ENCODE results near the gene ARL6IP4.
"Not testable (repeated sequence)": the region's sequence is repeated elsewhere in the genome, so short reads cannot be mapped to it uniquely, and the experiment has no call there.

ARL6IP4 gene

GRCh38 chr12:123013185-123014095 is 33.0 kb downstream of the ARL6IP4 start:
- DNase-seq = no peak

DNA sequence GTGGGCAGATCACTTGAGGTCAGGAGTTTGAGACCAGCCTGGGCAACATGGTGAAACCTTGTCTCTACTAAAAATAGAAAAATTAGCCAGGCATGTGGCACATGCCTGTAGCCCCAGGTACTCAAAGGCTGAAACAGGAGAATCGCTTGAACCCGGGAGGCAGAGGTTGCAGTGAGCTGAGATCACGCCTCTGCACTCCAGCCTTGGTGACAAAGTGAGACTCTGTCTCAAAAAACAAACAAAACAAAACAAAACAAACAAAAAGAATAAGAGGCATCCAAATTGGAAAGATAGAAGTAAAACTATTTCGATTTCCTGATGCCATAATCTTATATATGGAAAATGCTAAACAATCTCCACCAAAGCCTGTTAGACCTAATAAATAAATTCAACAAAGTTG is 34.0 kb downstream of the ARL6IP4 start:
- not testable (repeated sequence) for DNase-seq

GRCh38 chr12:123017753-123018152 is 37.3 kb downstream of the ARL6IP4 start:
- no peak for DNase-seq

- DNase-seq = no peak
Measured at GRCh38 chr12:123019841-123020138, 39.3 kb downstream of the ARL6IP4 start.

DNA sequence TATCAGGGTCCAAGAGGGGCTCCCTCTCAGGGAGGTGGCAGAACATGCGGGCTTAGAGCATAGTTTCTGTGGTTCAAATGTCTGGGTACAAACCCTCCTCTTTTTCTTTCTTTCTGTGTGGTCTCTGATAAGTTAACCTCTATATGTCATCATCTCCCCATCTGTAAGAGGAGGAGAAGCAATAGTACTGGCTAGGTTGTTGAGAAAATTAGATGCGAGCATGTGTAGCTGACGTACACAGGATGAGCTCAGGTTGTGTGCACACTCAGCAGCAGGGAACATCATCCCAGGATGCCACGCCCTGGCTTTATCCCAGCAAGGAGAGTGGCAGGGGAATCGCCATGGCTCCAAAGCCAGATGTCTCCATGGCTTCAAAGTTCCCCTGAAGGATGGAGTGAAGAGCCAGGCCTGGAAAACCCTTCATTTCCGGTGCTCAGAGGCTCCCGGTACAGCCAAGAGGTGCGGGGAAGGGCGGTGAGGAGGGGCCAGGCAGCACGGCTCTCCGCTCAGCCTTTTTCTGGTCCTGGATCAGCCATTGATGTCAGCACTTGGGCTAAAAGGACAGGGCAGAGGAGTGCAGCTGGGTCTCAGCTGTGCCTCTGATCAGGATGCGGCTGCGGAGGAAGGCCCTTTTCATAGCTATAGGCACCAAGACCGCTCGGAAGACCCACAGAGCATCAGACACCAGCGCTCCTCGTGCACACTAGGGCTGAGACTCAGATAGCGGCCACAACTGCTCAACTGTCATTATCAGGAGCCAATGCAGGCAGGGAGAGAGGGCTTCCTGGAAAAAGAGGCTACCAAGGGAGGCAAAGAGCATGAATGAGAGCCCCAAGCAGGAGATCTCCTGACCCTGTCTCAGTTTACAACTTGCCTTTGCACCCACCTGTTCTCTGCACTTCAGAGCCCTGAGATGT is 41.5 kb downstream of the ARL6IP4 start:
- DNase-seq = no peak

- DNase-seq = no peak
Measured at GRCh38 chr12:123022846-123023245, 42.4 kb downstream of the ARL6IP4 start.

DNA sequence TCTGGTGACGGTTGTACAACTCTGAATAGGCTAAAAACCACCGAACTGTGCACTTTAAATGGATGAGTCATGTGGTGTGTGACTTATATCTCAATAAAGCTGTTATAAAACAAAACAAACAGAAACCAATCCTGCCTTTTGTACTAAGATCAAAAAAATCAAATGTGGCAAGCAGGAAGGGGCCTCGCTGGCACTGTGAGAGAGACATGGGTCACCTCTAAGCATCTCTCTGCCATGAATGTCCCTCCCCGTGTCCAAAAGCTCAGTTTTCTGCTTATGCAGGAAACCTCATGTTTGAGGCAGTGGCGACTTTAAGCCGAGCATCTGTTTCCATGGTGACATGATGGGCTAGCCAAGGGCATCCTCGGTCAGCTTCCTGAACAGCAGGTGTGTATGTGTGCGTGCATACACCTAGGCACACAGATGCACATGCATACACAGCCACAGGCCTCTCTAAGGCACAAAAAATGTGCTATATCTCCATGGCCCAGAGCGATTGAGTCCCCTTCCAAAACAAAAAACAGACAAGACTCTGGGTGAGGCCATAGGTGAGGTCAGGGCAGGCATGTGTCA is 44.4 kb downstream of the ARL6IP4 start:
- DNase-seq = no peak

DNA sequence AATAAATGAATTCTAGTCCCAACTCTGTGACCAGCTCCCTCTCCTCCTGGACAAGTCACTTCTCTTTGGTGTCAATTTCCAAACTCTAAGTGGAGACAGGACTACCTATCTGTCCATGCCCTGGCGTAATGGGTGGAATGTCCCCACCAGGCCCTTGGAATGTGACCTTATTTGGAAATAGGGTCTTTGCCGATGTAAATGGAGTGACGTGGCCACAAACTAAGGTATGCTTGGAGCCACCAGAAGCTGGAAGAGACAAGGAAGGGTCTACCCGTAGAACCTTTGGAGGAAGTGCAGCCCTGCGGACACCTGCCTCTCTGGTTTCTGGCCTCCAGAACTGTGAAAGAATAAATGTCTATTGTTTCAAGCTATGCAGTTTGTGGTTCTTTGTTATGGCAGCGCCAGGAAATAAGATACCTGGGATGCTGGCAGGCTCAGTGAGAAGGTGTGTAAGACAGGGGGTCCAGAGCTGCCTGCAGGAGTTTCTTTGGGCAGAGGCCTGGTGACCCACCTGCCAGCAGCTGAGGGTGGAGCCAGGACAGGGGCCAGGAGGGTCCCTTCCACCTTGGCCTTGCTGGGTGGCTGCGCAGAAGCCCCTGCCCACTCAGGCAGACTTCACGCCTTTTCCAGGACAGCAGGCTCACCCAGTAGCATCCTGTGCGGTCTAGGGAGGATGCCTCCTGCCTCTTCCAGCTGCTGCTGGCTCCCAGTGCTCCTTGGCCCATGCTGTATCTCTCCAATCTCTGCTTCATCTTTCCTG is 45.8 kb downstream of the ARL6IP4 start:
- DNase-seq = peak in 1 of 2 experiments; percentile 23

DNA sequence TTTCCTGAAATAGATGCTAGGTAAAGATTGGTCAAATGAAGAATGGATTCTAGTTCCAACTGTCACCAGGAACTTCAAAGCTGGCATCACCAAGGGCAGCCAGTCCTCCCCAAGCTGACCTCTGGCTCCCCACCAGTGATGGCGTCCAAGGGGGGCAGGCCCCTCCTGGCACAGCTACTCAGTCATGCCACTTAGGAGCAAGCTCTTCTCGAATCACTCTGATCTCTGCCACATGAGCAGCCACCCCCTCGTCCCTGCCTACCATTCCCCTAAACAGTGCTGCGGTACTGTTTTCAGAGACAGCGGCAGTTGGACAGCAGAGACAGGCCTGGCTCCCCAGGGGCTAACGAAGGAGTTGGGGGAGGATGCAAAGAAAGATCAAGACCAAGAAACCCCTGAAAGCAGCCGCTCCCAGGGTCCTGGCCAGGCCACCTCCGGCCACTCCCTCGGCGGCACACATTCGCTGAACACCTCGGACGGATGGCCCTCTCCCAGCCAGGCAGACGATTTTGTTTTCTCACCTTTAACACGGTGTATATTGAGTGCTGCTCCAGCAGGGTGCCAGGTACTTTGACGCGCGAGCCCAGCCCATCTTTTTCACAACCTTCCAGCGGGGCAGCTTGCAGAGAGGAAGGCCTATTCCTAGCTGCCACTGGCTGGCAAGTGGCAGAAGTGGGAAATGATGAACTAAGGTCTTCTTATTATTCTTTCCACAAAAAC is 47.4 kb downstream of the ARL6IP4 start:
- no peak for DNase-seq

GRCh38 chr12:123028475-123028874 is 48.0 kb downstream of the ARL6IP4 start:
- no peak for DNase-seq

DNA sequence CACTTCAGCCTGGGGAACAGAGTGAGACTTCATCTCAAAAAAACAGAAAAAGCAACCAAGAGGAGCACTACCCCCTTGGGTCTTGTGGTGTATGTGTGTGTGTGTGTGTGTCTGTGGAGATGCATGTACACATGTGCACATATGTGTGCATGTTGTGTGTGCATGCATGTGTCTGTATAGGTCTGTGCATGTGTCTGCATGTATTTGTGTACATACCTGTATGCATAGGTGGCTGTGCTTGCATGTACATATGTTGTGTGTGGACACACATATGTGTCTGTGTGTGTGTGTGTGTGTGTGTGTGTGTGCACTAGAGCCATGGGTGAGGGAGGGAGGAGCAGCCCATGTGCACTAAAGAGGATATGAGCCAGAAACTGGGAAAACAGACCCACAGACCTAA is 49.1 kb downstream of the ARL6IP4 start:
- DNase-seq = no peak

GRCh38 chr12:123030686-123031085 is 50.2 kb downstream of the ARL6IP4 start:
- DNase-seq = no peak

DNA sequence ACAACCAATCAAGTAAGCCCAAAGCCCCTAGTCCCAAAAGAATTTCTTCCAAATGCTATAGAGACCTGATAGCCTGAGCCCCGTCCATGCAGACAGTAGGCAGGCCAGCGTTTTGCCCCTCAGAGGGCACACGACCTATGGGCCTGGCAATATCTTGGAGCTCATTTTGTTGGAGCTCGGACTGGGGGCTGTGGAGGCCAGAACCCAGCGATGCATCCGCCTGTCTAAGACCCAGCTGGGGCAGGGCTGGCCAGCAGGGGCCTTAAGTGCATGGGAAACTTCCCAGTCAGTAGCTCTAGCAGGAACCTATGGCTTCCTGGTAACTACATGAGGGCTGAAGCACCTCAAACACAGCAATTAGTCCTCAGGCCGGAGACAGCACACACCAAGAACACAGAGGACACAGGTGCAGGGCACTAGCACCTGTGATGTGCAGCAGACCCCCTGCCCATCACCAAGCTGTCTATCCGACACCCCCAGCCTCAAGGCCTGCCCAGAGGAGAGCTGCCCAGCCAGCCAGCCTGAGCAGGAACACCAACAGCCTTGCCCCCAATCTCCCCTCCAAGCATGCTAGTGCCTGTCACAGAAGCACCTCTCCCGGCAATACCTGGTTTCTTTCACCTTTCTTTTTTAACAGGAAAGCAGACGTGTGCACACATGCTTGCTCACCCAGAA is 50.8 kb downstream of the ARL6IP4 start:
- DNase-seq = no peak
